Endometrium (tissue), 2 donors: ENCODE data around the gene CCDC33.

Source experiments
- FAIRE-seq: peaks from 2 replicates; lab custom pipeline; 2012; peaks lifted over from hg19 to GRCh38; lab: Jason Lieb, UNC
- donor health status: control.
- donor health status: control.

The CCDC33 gene

DNA sequence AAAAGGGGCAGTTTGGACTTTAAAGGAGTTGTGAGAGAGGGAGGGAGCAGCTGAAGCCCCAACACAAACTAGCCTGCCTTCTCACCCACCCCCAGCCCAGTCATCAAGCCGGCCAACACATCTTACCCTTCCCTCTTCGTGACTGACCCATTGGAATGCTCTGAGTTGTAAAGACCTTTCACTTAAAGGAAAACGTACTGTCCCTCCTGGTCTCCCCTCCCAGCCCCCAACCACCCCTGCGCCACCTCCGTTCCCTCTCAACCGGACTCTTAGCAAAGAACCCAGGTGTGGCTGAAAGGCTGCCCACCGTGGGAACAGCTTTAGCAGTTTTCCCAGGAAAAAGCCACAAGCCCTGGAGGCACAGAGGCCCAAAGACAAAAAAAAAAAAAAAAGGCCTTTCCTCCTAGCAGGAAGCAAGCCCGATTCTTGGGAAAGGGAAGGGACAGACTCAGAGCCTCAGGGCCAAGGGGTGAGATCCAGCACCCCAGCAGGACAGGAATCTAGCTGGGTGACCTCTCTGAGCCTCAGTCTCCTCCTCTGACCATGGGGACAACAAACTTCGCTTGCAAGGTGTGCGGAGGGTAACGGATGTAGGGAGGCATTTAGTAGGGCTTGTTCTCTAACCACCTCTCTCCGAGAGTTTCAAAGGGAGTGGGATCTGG, 128.9 kb downstream of the CCDC33 start:
- FAIRE-seq = no peak

DNA sequence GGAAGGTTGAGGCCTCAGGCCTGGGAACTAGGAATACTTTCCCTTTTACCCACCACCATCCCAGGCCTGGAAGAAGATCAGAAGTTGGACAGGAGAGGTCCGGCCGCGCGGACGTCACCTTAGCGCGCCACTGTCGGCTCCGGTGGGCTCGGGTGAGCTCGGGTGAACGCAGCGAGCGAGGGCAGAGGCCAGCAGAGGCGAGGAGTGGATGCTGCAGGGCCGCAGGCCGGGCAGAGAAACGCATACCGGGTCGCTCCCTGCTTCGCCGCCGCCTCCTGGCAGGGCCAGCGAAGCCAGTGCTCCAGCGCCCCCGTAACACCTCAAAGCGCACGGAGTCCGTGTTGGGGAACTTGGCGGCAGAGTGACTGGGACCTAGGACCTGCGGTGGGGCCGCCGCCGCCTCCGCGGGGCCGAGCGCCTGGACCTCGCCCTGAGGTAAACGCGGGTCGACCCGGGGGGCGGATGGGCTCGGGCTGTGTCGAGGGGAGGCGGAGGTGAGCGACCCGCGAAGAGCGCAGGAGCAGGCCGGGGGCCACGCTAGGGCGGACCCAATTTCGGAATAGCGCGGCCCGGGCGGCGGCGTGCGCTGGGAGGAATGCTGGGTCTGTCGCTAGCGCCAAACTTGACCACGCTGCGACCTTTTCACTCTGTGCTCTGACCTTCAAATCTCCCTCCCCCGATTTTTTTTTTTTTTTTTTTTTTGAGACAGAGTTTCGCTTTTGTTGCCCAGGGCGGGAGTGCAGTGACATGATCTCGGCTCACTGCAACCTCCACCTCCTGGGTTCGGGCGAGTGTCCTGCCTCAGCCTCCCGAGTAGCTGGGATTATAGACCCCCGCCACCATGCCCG, 129.7 kb downstream of the CCDC33 start:
- FAIRE-seq = no peak

DNA sequence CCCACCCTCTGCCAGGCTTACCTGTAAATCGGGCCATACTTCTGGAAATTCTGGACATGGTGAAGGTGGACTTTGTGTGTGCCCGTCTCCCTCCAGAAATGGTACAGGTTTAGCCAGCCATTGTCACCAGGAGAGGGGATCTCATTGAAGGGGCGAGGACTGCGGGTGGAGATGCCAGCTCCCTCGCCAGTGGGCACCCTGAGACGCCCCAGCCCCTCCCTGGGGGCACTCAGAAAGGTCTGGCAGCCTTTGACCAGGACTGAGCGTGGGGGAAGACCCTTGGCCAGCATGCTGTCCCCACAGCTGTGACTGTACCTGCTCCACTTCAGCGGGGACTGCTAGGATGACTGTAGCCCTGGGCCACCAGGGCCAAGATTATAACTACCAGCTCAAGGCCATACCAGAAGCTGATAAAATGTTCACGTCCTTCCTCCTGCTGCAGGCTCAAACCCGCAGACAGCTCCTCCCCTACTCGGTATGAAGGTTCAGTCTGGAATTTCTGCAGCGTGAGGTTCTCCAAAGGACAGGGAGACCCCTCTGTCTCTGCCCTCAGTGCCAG, 131.2 kb downstream of the CCDC33 start, which contains the start of gene CYP11A1:
Gene CYP11A1, minus strand, starts transcription at position 351 of the 559 bp plus-strand sequence. Its CDS starts 61 bp downstream, at position 290.
- no peak for FAIRE-seq

DNA sequence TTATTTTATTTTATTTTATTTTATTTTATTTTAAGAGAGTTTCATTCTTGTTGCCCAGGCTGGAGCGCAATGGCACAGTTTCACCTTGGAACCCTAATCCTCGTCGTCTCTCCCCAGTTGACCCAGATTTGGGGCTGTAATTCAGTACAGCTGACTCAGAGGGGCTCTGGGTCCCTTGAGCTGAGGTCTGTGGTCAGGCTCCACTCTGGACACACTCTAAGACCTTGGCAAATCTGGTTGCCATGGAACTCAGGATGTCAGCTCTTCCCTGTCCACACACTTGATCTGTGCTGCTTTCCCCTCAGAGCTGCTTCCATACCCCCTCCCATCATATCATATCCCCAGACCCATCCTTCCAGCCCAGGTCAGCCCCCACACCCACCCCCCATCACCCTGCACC, 132.0 kb downstream of the CCDC33 start:
- no peak for FAIRE-seq

DNA sequence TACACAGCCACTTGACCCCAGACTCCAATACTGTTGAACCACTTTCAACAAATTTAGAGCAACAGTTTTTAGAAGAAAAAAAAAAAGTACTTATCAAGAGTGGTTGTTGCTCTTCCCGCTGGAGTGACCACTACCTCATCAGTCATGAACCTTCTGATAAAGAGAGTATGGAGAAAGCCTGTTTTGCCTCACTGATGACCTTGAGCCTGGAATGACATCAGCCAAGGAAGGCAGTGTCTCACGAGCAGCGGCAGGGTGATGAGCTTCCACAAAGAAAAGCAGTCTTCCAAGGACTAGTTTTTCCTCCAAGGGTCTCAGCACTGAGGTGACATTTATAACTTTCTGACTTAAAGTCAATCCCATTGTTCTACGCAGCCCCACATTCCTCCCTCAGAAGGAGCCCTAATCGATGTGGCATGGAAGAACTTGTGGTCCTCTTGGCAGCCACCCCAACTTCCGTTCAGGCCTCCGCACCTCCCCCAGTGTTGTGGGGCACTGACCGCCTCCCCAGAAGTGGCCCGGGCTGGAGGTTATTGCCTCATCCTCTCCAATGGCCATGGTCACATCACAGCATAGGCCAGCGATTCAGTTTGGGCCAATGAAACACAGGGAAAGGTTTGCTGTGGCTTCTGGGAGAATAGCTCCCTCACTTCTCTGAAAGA, 133.1 kb downstream of the CCDC33 start:
- FAIRE-seq = no peak

DNA sequence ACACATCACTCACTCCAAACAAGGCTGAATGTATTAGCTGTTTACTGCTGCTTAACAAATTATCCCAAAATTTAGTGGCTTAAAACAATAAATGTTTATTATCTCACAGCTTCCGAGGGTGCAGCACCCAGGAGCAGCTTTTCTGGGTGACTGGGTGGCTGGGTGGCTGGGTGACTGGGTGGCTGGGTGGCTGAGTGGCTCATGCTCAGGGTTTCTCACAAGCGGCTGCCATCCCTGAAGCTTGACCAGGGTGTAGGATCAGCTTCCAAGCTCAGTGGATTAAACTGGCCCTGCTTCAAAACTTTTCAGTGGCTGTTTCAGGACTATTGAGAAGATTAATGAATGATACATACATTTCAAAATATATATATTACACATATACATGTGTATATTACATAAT, 133.6 kb downstream of the CCDC33 start:
- FAIRE-seq = no peak

DNA sequence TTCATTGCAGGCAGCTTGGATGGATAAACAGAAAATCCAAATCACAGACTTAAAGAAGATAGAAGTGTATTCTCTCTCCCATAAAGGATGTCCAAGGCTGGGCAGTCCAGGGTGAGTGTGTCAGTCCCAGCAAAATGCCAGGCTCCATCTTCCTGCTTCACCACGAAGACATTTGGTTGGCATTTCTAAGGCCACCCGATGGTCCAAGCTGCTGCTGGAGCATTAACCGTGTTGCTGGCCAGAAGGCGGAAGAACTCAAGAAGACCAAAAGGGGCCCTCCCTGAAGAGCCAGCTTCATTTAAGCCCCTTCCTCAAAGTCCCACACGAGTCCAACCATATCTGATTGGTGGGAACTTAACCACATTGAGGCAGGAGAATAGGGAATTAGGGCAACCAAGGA, 134.3 kb downstream of the CCDC33 start:
- no peak for FAIRE-seq

DNA sequence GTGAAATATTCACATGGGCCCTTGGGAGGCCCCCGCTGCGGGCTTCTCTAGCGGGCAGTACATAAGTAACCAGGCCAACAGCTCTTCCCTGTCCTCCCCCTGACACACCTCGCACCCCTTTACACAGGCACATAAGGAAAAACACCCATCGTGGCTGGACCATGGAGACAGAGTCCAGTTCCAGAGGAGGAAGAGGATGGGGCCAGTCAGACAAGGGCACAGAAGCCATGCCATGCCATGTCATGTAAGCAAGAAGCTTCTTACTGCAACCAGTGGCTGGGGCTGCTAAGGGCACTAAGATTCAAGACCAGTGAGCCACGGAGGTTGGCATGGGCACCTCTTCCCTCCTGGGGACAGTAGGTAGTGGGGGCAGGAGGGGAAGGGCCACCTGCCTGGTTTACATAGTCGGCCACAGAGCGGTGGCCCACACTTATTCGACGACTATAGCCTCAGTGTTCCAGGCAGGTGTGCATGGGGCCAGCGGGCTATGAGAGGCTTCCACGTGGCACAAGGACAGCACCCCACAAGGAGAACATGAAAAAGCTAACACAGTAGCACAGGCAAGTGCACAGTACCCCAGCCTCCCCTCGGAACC, 137.0 kb downstream of the CCDC33 start:
- FAIRE-seq = no peak

DNA sequence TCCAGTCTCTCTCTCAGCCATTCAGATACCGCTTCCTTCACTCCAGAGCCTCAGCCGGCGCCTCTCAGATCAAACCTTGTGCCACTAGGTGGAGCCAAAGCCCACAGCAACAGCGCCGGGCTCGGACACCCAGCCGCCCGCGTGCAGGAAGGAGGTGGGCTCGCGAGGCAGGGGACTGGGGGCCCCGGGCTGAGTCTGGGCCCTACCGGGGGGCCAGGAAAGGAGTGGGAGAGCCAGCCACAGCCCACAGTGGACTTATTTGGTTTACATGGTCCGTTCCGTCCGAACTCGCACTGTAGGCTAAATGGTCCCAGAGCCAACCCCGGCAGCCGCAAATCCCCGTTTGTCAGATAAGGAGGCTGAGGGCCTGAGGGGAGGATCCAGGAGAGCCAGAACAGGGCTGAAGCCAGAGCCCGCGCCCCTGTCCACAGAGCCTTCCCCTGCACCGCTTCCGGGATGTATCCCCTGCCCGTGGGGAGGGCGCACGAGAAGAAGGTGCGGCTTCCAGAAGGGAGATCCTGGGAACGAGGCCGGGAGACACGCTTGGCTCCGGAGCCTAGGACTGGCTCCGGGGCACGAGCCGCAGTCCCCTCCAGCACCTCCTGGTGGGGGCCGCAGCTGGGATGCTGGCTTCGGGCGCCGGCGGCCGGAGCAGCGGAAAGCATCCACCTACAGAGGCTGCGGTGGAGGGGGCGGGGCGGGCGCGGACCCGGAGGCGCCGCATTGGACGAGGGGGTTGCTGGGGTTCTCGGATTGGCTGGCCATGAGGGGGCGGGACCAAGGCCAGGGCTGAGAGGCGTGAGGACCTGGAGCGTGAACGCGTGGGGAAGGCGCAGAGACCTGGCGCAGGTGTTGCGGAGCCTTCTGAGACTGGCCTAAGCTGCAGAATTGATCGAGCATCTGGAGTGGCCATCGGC, 137.9 kb downstream of the CCDC33 start:
- FAIRE-seq = no peak

DNA sequence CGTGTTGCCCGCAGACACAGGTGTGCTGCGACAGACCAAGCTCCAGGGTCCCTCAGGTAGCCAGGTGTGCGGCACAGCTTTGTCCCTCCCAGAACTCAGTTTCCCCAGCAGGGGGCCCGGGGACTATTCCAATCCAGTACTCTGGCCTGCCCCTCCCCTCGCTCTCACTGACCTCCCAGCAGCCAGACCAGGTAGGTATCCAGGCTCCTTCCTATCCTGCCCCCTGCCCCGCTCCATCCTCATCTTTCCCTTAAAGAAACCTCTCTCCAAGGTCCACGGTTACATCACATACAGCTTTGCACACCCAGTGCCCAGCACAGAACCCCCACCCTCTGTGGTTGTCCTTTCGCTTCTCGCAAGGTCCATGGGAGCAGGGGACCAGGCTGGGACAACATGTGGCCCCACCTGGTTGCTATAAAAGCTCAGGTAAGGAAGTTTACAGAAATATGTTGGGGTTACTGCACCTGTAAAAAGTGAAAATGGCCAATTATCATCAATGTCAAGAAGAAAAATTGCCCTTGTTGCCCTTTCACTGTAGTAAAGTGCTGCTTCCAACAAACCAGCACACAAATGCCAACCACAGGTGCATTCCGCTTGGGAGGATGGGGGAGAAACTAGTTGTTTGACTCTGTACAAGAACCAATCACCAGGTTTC, 138.6 kb downstream of the CCDC33 start:
- no peak for FAIRE-seq

DNA sequence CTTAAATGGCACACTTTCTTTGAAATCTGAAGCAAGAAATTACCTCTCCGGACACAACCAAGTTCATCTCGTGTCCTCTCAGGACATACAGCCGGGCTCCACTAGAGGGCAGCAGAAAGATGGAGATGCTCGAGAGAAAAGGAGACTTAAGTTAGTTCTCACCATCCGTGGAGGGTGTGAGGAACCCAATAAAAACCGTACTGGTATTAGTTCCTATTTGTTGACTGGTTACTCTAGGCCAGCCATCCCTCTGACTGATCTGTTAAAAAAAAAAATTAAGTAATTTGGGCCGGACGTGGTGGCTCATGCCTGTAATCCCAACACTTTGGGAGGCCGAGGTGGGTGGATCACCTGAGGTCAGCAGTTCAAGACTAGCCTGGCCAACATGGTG, 139.2 kb downstream of the CCDC33 start:
- peak; percentile 15 for FAIRE-seq

DNA sequence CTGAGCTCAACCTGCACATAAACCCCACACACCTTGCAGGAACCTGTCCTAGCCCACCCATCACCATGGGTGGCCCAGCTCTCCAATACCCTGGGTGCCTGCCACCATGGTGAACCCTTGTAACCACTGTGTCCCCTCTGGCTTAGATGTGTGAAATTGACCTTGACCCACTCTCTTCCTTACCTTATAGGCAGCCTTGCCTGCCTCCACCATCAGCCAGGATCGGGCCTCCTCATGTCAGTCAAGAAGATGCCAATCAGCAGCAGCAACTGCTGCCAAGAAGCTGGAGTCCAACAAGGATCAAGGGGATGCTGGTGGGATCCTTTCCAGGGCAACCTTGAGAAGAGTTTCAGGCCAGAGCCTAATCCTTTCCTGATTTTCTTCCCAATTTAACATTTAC, 140.1 kb downstream of the CCDC33 start:
- FAIRE-seq = no peak

DNA sequence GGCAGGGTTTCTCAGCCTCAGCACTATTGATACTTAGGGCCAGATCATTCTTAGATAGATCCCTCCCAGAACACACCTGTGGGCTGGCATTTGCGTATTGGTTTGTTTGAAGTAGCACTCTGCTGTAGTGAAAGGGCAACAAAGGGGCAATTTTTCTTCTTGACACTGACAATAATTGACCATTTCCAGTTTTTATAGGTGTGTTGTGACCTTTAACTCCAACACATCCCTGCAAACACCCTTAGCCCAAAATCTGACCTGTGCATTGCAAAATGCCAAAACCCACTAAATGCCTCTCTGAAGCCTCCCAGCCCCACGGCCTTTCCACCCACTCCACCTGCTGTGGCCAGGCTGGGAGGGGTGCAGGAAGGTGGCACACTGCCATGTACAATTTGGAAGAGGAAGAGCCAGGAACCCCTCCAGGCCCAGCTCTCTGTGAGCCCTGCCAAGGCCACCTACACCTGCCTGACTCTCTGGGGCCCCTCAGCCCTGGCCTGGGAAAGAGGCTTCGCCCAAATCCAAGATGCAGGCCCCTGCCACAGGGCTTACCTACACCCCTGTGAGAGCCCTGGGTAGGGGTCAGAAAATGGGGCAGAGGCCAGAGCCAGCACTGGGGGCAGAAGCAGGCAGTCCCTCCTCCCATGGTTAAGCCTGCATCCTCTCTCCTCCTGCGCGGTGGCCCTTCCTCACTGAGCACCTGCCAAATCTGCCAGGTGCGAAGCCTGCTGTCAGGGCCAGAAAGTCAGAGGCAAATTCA, 140.9 kb downstream of the CCDC33 start:
- FAIRE-seq = no peak

DNA sequence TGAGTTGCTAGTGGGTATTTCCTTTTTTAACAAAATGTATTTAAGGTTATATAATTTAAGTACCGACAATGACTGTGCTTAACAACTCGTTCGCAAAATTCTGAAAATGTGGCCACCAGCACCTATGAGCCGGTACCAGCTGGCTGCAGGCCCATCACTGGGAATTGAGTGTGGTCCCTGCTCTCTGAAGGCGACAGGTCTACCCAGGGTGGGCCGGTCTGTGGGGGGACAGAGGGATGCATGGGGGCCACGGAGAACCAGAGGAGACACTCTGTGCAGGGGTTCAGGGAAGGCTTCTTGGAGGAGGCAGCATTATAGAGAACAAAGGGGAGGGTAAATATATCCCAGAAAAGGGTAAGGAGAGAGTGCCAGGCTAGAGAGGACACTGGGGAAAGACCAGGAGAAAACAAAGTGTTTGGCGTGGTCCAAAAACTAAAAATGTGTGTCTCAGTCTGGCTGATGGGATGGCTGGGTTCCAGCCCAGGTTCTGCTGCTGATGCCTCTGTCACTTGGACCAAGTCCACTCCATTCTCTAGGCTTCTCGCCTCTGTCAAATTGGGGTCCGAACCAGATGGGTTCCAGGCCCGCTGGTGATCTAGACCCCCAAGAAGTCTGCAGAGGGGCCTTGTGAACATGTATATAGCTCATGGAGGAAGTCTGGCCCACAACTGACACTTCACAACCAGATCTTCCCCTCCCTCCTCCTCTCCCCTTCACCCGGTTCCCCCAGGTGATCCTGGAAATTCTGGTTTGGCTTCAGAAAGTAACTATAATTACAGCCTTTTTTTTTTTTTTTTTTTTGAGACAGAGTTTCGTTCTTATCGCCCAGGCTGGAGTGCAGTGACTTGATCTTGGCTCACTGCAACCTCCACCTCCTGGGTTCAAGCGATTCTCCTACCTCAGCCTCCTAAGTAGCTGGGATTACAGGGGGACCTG, 142.0 kb downstream of the CCDC33 start:
- no peak for FAIRE-seq

DNA sequence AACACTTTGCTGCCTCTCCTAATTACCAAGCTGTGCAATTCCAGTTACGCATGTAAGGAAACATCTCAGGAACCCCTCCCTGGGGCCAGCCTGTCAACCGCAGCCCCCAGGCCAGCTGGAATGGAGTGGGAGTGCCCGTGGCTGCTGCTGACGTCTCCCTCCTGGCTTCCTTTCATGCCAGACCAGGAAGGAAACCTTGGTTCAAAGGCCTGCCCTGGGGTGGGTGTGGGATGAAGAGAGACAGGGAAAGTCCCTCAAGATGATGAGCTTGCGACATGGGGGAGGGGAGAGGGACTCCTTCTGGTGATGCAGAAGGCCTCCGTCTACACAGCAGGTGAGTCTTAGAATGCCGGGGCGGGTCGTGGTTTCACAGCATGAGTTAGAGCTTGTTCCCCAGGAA, 142.7 kb downstream of the CCDC33 start:
- FAIRE-seq = no peak

DNA sequence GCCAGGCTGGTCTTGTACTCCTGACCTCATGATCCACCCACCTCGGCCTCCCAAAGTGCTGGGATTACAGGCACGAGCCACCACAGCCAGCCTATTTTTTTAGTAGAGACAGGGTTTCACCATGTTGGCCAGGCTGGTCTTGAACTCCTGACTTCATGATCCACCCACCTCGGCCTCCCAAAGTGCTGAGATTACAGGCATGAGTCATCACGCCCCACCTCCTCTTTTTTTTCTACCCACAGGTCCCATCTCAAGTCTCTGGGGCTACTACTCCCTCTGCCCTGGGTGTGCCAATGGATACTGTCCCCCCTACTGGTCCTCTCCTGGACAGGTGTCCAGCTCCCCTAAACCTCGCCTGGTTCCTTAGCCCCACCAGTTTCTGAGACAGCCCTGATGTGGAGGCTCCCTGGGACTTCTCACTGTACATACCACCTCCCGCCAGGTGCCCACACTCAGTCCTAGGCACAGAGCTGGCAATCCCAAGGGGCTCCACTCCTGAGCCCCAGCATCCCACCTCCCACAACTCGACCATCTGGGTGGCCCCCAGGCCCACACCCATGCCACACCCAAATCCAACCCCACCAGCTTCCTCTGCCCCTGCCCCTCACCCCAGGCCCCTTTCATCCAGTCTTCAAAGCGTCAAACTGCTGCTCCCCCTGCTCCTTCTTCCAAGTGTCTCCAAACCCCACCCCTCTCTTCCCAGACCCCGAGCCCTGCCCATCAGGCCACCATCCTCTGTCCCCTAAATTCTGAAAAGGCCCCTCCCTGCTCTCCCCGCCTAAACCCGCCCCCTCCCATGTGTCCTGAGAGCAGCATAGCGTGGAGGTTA, 144.4 kb downstream of the CCDC33 start:
- FAIRE-seq = no peak

DNA sequence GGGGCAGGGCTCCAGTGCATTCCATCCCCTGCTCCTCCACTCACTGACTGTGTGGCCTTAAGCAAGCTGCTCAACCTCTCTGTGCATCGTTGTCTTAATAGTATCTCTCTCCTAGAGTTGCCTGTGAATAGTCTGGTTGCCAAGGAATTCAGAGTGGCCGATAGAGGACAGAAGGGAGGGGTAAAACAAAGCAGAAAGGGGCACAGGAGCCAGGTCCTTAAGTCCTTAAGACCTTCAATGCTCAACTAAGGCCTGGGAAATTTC, 145.0 kb downstream of the CCDC33 start:
- no peak for FAIRE-seq

DNA sequence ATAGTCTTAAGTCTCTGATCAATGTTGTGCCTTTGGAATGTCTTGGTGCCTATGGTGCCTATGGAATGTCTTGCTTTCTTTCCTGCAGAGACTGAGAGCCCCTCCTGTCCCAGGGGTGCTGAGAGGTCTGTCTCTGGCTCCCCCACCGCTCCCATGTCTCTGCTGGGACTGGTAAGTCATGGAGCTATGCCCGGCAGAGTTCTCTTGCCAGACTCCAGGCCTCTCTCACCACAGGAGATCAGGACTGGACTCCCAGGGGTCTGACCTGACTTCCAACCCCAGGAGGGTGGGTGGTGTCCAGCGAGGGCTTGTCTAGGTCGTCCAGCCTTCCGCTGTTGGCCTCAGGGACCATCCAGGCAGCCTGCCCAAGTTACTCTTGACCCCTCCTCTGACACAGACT, 145.4 kb downstream of the CCDC33 start:
- no peak for FAIRE-seq
